ENCODE data around the gene BARHL1.

DNA sequence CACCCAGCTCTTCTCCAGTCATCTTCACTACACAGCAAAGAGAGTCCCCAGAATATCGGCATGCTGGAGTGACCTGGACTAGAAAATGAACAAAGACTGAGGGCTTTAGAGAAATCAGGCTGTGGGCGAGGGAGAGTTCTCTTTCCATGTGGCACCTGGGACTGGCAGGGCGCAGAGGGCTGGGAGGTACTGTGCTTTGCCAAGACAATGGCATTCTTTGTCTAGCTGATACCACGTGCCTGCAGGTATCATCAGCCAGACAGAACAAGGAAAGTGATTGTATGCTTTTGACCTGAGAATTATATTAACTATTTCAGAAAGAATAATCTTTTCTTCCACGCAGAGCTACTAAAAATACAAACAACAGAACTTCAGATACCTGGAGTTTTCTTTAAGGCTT, 56.9 kb downstream of the BARHL1 start:
- TF ChIP-seq, protein P1, sequence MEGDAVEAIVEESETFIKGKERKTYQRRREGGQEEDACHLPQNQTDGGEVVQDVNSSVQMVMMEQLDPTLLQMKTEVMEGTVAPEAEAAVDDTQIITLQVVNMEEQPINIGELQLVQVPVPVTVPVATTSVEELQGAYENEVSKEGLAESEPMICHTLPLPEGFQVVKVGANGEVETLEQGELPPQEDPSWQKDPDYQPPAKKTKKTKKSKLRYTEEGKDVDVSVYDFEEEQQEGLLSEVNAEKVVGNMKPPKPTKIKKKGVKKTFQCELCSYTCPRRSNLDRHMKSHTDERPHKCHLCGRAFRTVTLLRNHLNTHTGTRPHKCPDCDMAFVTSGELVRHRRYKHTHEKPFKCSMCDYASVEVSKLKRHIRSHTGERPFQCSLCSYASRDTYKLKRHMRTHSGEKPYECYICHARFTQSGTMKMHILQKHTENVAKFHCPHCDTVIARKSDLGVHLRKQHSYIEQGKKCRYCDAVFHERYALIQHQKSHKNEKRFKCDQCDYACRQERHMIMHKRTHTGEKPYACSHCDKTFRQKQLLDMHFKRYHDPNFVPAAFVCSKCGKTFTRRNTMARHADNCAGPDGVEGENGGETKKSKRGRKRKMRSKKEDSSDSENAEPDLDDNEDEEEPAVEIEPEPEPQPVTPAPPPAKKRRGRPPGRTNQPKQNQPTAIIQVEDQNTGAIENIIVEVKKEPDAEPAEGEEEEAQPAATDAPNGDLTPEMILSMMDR (IDR thresholded peaks at IDR 0.05) = no peak
- TF ChIP-seq ETV6 (CRISPR knock-in tag; IDR thresholded peaks at IDR 0.05) (no peak), ZNF423 (CRISPR knock-in tag; IDR thresholded peaks at IDR 0.05) (no peak), CBFB (CRISPR knock-in tag; IDR thresholded peaks at IDR 0.05; ENCODE audit: low read depth) (no peak), ZNF219 (CRISPR knock-in tag; IDR thresholded peaks at IDR 0.05; ENCODE audit: borderline replicate concordance) (no peak), ZNF396 (CRISPR knock-in tag; IDR thresholded peaks at IDR 0.05; ENCODE audit: borderline replicate concordance) (no peak), ZNF416 (CRISPR knock-in tag; IDR thresholded peaks at IDR 0.05) (no peak), IRF2 (CRISPR knock-in tag; IDR thresholded peaks at IDR 0.05; ENCODE audit: borderline replicate concordance, low read depth) (no peak)
- TF ChIP-seq, protein P2, sequence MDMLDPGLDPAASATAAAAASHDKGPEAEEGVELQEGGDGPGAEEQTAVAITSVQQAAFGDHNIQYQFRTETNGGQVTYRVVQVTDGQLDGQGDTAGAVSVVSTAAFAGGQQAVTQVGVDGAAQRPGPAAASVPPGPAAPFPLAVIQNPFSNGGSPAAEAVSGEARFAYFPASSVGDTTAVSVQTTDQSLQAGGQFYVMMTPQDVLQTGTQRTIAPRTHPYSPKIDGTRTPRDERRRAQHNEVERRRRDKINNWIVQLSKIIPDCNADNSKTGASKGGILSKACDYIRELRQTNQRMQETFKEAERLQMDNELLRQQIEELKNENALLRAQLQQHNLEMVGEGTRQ (CRISPR knock-in tag; IDR thresholded peaks at IDR 0.05) = no peak
- TF ChIP-seq, protein P3, sequence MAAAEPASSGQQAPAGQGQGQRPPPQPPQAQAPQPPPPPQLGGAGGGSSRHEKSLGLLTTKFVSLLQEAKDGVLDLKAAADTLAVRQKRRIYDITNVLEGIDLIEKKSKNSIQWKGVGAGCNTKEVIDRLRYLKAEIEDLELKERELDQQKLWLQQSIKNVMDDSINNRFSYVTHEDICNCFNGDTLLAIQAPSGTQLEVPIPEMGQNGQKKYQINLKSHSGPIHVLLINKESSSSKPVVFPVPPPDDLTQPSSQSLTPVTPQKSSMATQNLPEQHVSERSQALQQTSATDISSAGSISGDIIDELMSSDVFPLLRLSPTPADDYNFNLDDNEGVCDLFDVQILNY (CRISPR knock-in tag; IDR thresholded peaks at IDR 0.05) = no peak
- TF ChIP-seq, protein P4, sequence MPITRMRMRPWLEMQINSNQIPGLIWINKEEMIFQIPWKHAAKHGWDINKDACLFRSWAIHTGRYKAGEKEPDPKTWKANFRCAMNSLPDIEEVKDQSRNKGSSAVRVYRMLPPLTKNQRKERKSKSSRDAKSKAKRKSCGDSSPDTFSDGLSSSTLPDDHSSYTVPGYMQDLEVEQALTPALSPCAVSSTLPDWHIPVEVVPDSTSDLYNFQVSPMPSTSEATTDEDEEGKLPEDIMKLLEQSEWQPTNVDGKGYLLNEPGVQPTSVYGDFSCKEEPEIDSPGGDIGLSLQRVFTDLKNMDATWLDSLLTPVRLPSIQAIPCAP (CRISPR knock-in tag; IDR thresholded peaks at IDR 0.05) = no peak
- TF ChIP-seq, protein P5, sequence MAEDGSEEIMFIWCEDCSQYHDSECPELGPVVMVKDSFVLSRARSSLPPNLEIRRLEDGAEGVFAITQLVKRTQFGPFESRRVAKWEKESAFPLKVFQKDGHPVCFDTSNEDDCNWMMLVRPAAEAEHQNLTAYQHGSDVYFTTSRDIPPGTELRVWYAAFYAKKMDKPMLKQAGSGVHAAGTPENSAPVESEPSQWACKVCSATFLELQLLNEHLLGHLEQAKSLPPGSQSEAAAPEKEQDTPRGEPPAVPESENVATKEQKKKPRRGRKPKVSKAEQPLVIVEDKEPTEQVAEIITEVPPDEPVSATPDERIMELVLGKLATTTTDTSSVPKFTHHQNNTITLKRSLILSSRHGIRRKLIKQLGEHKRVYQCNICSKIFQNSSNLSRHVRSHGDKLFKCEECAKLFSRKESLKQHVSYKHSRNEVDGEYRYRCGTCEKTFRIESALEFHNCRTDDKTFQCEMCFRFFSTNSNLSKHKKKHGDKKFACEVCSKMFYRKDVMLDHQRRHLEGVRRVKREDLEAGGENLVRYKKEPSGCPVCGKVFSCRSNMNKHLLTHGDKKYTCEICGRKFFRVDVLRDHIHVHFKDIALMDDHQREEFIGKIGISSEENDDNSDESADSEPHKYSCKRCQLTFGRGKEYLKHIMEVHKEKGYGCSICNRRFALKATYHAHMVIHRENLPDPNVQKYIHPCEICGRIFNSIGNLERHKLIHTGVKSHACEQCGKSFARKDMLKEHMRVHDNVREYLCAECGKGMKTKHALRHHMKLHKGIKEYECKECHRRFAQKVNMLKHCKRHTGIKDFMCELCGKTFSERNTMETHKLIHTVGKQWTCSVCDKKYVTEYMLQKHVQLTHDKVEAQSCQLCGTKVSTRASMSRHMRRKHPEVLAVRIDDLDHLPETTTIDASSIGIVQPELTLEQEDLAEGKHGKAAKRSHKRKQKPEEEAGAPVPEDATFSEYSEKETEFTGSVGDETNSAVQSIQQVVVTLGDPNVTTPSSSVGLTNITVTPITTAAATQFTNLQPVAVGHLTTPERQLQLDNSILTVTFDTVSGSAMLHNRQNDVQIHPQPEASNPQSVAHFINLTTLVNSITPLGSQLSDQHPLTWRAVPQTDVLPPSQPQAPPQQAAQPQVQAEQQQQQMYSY (CRISPR knock-in tag; IDR thresholded peaks at IDR 0.05) = no peak
- TF ChIP-seq, protein P6, sequence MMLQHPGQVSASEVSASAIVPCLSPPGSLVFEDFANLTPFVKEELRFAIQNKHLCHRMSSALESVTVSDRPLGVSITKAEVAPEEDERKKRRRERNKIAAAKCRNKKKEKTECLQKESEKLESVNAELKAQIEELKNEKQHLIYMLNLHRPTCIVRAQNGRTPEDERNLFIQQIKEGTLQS (CRISPR knock-in tag; conservative IDR thresholded peaks at IDR 0.05) = no peak

Data from WTC11 (cell line).